Suprapubic skin (tissue), 4 donors: ENCODE results near the gene AP4M1.

ENCODE experiments used
- CTCF ChIP-seq, 2 donors: fragments of 200-600 bp in 1 of 2; fragments of 450-650 bp in 1 of 2; sonication (generic) in 1 of 2; IDR thresholded peaks; one replicate each; pipeline ENCODE4 v1.5.1; 2016 to 2019; ENCODE audit warnings: antibody characterized with exemption in 2 of 2, mild to moderate bottlenecking in 1 of 2, moderate library complexity in 1 of 2
- POLR2A ChIP-seq, 2 donors: fragments of 450-650 bp; IDR thresholded peaks; one replicate each; pipeline ENCODE4 v1.6.1; 2017; ENCODE audit warnings: antibody characterized with exemption in 2 of 2, mild to moderate bottlenecking in 2 of 2, moderate library complexity in 2 of 2
- POLR2AphosphoS5 ChIP-seq, 3 donors: sonication (generic); formaldehyde crosslinking; IDR thresholded peaks; one replicate each; pipeline ENCODE4 v1.6.1; 2017; ENCODE audit warnings: antibody characterized with exemption in 3 of 3

GRCh38 chr7:100102950-100103840, 1.8 kb downstream of the AP4M1 start:
- TF ChIP-seq CTCF (IDR thresholded peaks at IDR 0.05): no peak
- no peak for TF ChIP-seq POLR2A (IDR thresholded peaks at IDR 0.05)
- no peak for TF ChIP-seq POLR2AphosphoS5 (IDR thresholded peaks at IDR 0.05)
